GM23248 (cell line): ENCODE results near the gene PDCD2. TPM values are rescaled to one million over a fixed set of nuclear protein-coding genes. Genes with fewer than 3 reads are reported as not detected.
"Not testable (repeated sequence)": the region's sequence is repeated elsewhere in the genome, so short reads cannot be mapped to it uniquely, and the experiment has no call there.

Experiments used
- DNase-seq: peaks from one replicate; pipeline ENCODE4 v3.0.0-alpha.2; 2015
- H2AFZ ChIP-seq: fragments of 200-600 bp; sonication (generic); 2 replicates; pipeline ENCODE4 v1.6.1; 2016; ENCODE audit warnings: antibody characterized with exemption
- H3F3A ChIP-seq: fragments of 200-600 bp; sonication (generic); 2 replicates; pipeline ENCODE4 v1.6.1; 2016; ENCODE audit warnings: mild to moderate bottlenecking, antibody characterized with exemption, mixed run types; ENCODE audit not compliant: insufficient read depth
- H3K27ac ChIP-seq: fragments of 200-600 bp; sonication (generic); 2 replicates; pipeline ENCODE4 v1.5.1; 2016; ENCODE audit warnings: mild to moderate bottlenecking
- H3K27me3 ChIP-seq: fragments of 200-600 bp; sonication (generic); replicated peaks from 2 replicates; pipeline ENCODE4 v1.6.1; 2016; ENCODE audit warnings: mild to moderate bottlenecking; ENCODE audit not compliant: insufficient read depth
- H3K36me3 ChIP-seq: fragments of 200-600 bp; sonication (generic); 2 replicates; pipeline ENCODE4 v1.6.1; 2016; ENCODE audit warnings: low read depth, mild to moderate bottlenecking
- H3K4me1 ChIP-seq: fragments of 200-600 bp; sonication (generic); 2 replicates; pipeline ENCODE4 v1.6.1; 2016; ENCODE audit warnings: mild to moderate bottlenecking; ENCODE audit not compliant: insufficient read depth
- H3K4me2 ChIP-seq: fragments of 200-600 bp; sonication (generic); one replicate; pipeline ENCODE4 v1.6.1; 2016; ENCODE audit warnings: mild to moderate bottlenecking; ENCODE audit not compliant: unreplicated experiment
- H3K4me3 ChIP-seq: fragments of 200-600 bp; sonication (generic); 2 replicates; pipeline ENCODE4 v1.5.1; 2016; ENCODE audit warnings: mild to moderate bottlenecking
- H3K79me2 ChIP-seq: fragments of 200-600 bp; sonication (generic); 2 replicates; pipeline ENCODE4 v1.6.1; 2016; ENCODE audit warnings: mild to moderate bottlenecking; ENCODE audit not compliant: insufficient read depth
- H3K9ac ChIP-seq: fragments of 200-600 bp; sonication (generic); 2 replicates; pipeline ENCODE4 v1.6.1; 2016; ENCODE audit warnings: mild to moderate bottlenecking
- H3K9me2 ChIP-seq: fragments of 200-600 bp; sonication (generic); 2 replicates; pipeline ENCODE4 v1.6.1; 2016; ENCODE audit warnings: mixed run types, mild to moderate bottlenecking, moderate library complexity; ENCODE audit not compliant: insufficient read depth
- H3K9me3 ChIP-seq: fragments of 200-600 bp; sonication (generic); one replicate; pipeline ENCODE4 v1.6.1; 2017; ENCODE audit warnings: low read depth
- H4K20me1 ChIP-seq: fragments of 200-600 bp; sonication (generic); 2 replicates; pipeline ENCODE4 v1.6.0; 2016; ENCODE audit not compliant: insufficient read depth
- EZH2 ChIP-seq: fragments of 200-600 bp; sonication (generic); IDR thresholded peaks from 2 replicates; pipeline ENCODE4 v1.6.1; 2018; ENCODE audit warnings: antibody characterized with exemption, mild to moderate bottlenecking; ENCODE audit not compliant: insufficient read depth, poor library complexity, severe bottlenecking
- EZH2phosphoT487 ChIP-seq: fragments of 200-600 bp; sonication (generic); IDR thresholded peaks from 2 replicates; pipeline ENCODE4 v1.6.1; 2018; ENCODE audit warnings: antibody characterized with exemption, moderate library complexity, mild to moderate bottlenecking, low read depth; ENCODE audit not compliant: insufficient read depth
- WGBS, 2 experiments: methylation state at CpG; one replicate each; pipeline ENCODE4 v1.1.6; 2015 to 2017; ENCODE audit warnings: low lambda C conversion rate in 2 of 2, low coverage in 1 of 2; ENCODE audit errors: missing lambda C conversion rate in 2 of 2; 5-methylcytosine and 5-hydroxymethylcytosine counted together
- in situ Hi-C: fragments of 300-500 bp; cut with MboI; formaldehyde crosslinking; loops from 2 replicates; pipeline ENCODE4 v1.15.0; 2020
- polyA plus RNA-seq: library from polyadenylated mRNA; unstranded; fragments of >200 nt; fragmentation: Nextera tagmentation; extraction: Ambion mirVana; gene quantifications from 2 replicates; pipeline ENCODE4 v1.2.1, GENCODE V29; 2016
- total RNA-seq: library from RNA; depleted of rRNA; stranded (reverse); fragments of >200 nt; shearing (Covaris generic); gene quantifications from 2 replicates; pipeline ENCODE4 v1.2.3, GENCODE V29; 2014

PDCD2 gene
- total and polyA plus RNA-seq, 2 experiments from 2014 or later: 78.0 to 87.7 TPM

- Histone ChIP-seq H3K36me3 (peaks cover 56% of the 10 kb centered on the region), H3K4me1 (peaks cover 3% of the 10 kb centered on the region; the same call in 1 of the 2 replicates), H3K27me3 (no peaks in the 10 kb centered on the region), H3K9me3 (no peaks in the 10 kb centered on the region), H3K4me2 (no peak overlapping the region), H3F3A (peaks cover 53% of the 10 kb centered on the region), H2AFZ (no peak overlapping the region), H3K9ac (no peak overlapping the region), H3K79me2 (peaks cover 22% of the 10 kb centered on the region), H3K9me2 (no peaks in the 10 kb centered on the region), H4K20me1 (no peaks in the 10 kb centered on the region), H3K27ac (no peak overlapping the region), H3K4me3 (no peak overlapping the region)
- in situ Hi-C loops: no loop called here
- DNase-seq: no peak
- TF ChIP-seq EZH2phosphoT487 (no peak), EZH2 (no peak)
- WGBS, 2 experiments: 52 to 56% methylated on average over 2 of the region's 2 CpGs
Measured at GRCh38 chr6:170533792-170534191, 50.6 kb downstream of the PDCD2 start.

- 62 to 70% methylated on average over 7 of the region's 7 CpGs for WGBS, 2 experiments
- Histone ChIP-seq H3K27ac (no peak overlapping the region), H4K20me1 (no peaks in the 10 kb centered on the region), H3K27me3 (no peaks in the 10 kb centered on the region), H3F3A (peaks cover 53% of the 10 kb centered on the region), H2AFZ (no peak overlapping the region), H3K4me2 (no peak overlapping the region), H3K79me2 (peaks cover 14% of the 10 kb centered on the region), H3K9me2 (no peaks in the 10 kb centered on the region), H3K36me3 (peaks cover 50% of the 10 kb centered on the region), H3K9me3 (no peaks in the 10 kb centered on the region), H3K4me1 (peaks cover 3% of the 10 kb centered on the region; the same call in 1 of the 2 replicates), H3K9ac (no peak overlapping the region), H3K4me3 (no peak overlapping the region)
- DNase-seq: no peak
- in situ Hi-C loops: no loop called here
- TF ChIP-seq EZH2 (no peak), EZH2phosphoT487 (no peak)
Measured at GRCh38 chr6:170532867-170533488, 51.5 kb downstream of the PDCD2 start.

- H3K27ac ChIP-seq: peak overlapping the region; percentile 16; the same call in 1 of the 2 replicates
- H3K36me3 ChIP-seq: peaks cover 21% of the 10 kb centered on the region
- no peak overlapping the region for H3K4me3 ChIP-seq
- no peak overlapping the region for H2AFZ ChIP-seq
- no peak overlapping the region for H3K4me2 ChIP-seq
- no peaks in the 10 kb centered on the region for H3K27me3 ChIP-seq
- H4K20me1 ChIP-seq: no peaks in the 10 kb centered on the region
- H3K4me1 ChIP-seq: peaks cover 3% of the 10 kb centered on the region; the same call in 1 of the 2 replicates
- H3K79me2 ChIP-seq: no peaks in the 10 kb centered on the region
- peaks cover 41% of the 10 kb centered on the region for H3F3A ChIP-seq
- no peak overlapping the region for H3K9ac ChIP-seq
- H3K9me3 ChIP-seq: no peaks in the 10 kb centered on the region
- in situ Hi-C loops: loop anchor here (5.0 to 10.0 kb wide), 2 partner anchors 698 to 735 kb away; no protein-coding TSS in a partner anchor
- 22 to 24% methylated on average over 5 of the region's 5 CpGs for WGBS, 2 experiments
- no peaks in the 10 kb centered on the region for H3K9me2 ChIP-seq
- no peak for TF ChIP-seq EZH2
- no peak for TF ChIP-seq EZH2phosphoT487
- peak; percentile 83 for DNase-seq
Measured at GRCh38 chr6:170529839-170530469, 54.5 kb downstream of the PDCD2 start.

GRCh38 chr6:170527995-170528394 lies 56.4 kb downstream of the PDCD2 start:
- H3K4me1 ChIP-seq, H3K4me3 ChIP-seq, H3K9me2 ChIP-seq, H3K36me3 ChIP-seq, DNase-seq, H3K79me2 ChIP-seq, H3K9me3 ChIP-seq, H3K9ac ChIP-seq, H3K27me3 ChIP-seq, H3K27ac ChIP-seq, H2AFZ ChIP-seq, H4K20me1 ChIP-seq, H3K4me2 ChIP-seq: not testable (repeated sequence)
- 79 to 83% methylated on average over 5 of the region's 5 CpGs for WGBS, 2 experiments
- peaks cover 26% of the 10 kb centered on the region for H3F3A ChIP-seq
- in situ Hi-C loops: loop anchor here (5.0 to 10.0 kb wide), 2 partner anchors 696 to 733 kb away; no protein-coding TSS in a partner anchor
